GM12878 (cell line): ENCODE data around the gene GANAB. TPM values are rescaled to one million over a fixed set of nuclear protein-coding genes. Genes with fewer than 3 reads are reported as not detected.

ENCODE experiments used
- ATAC-seq: fragments of 200-7000 bp; cut with Tn5 transposase; 3 replicates; pipeline ENCODE4 v1.9.1; 2020; ENCODE audit warnings: mild to moderate bottlenecking, moderate library complexity
- BruUV-seq: library from RNA; stranded (reverse); fragments of 400-500 nt; replicated peaks from 2 replicates; lab custom pipeline; 2021; lab: Mats Ljungman, UMichigan
- CTCF ChIA-PET: fragments of 300-600 bp; sonication (Branson Sonifier 250); formaldehyde crosslinking; extraction: SDS; loops from one replicate; lab custom pipeline; 2021; ENCODE audit warnings: inconsistent platforms; lab: Yijun Ruan, JAX
- POLR2A ChIA-PET: fragments of 350-600 bp; formaldehyde crosslinking; extraction: SDS; loops from one replicate; lab custom pipeline; 2021; ENCODE audit warnings: inconsistent platforms; lab: Charles Lee
- RAD21 ChIA-PET: fragments of 300-600 bp; sonication (Branson Sonifier 250); formaldehyde crosslinking; loops from one replicate; lab custom pipeline; 2023; ENCODE audit warnings: antibody characterized with exemption; ENCODE audit not compliant: unreplicated experiment; lab: Charles Lee
- SMC1A ChIA-PET: fragments of 300-600 bp; sonication (Branson Sonifier 250); formaldehyde crosslinking; loops from one replicate; lab custom pipeline; 2023; ENCODE audit not compliant: unreplicated experiment, uncharacterized antibody; lab: Charles Lee
- DNase-seq: peaks from one replicate; pipeline ENCODE4 v3.0.0-alpha.2; 2011; ENCODE audit warnings: low read depth, low spot score
- FAIRE-seq: peaks from 3 replicates; lab custom pipeline; 2011; peaks lifted over from hg19 to GRCh38; lab: Jason Lieb, UNC
- H2AFZ ChIP-seq: 2 replicates; pipeline ENCODE4 v1.6.0; 2011; ENCODE audit warnings: low read depth, low read length, control low read depth; ENCODE audit not compliant: control insufficient read depth
- H3K27ac ChIP-seq: 2 replicates; pipeline ENCODE4 v1.5.1; 2011; ENCODE audit warnings: control low read depth; ENCODE audit not compliant: control insufficient read depth, insufficient read depth
- H3K27me3 ChIP-seq, 2 experiments: replicated peaks in 1 of 2; 2 replicates each; pipeline versions ENCODE4 v1.6.0 to v1.6.1; 2011; ENCODE audit warnings: low read length in 1 of 2; ENCODE audit not compliant: control insufficient read depth in 2 of 2, insufficient read depth in 2 of 2
- H3K36me3 ChIP-seq, 2 experiments: 2 replicates each; pipeline ENCODE4 v1.5.1; 2011; ENCODE audit warnings: low read length in 1 of 2; ENCODE audit not compliant: control insufficient read depth in 2 of 2, insufficient read depth in 2 of 2
- H3K4me1 ChIP-seq: 2 replicates; pipeline ENCODE4 v1.6.1; 2011; ENCODE audit warnings: mild to moderate bottlenecking, low read length, moderate library complexity, mixed read lengths; ENCODE audit not compliant: control insufficient read depth, insufficient read depth
- H3K4me2 ChIP-seq: 2 replicates; pipeline ENCODE4 v1.6.0; 2011; ENCODE audit warnings: control low read depth; ENCODE audit not compliant: control insufficient read depth, insufficient read depth
- H3K4me3 ChIP-seq: fragments of 200-600 bp; sonication (generic); 2 replicates; pipeline ENCODE4 v1.5.1; 2016
- H3K79me2 ChIP-seq: 2 replicates; pipeline ENCODE4 v1.6.0; 2011; ENCODE audit warnings: low read length; ENCODE audit not compliant: control insufficient read depth, insufficient read depth
- H3K9ac ChIP-seq: 2 replicates; pipeline ENCODE4 v1.8.0; 2011; ENCODE audit warnings: low read length, control low read depth, mixed read lengths; ENCODE audit not compliant: control insufficient read depth, insufficient read depth
- H3K9me3 ChIP-seq: replicated peaks from 3 replicates; pipeline ENCODE4 v1.5.1; 2011; ENCODE audit warnings: mild to moderate bottlenecking, low read length; ENCODE audit not compliant: control insufficient read depth, insufficient read depth
- H4K20me1 ChIP-seq: 2 replicates; pipeline ENCODE4 v1.6.0; 2011; ENCODE audit not compliant: control insufficient read depth, insufficient read depth
- KAT2A ChIP-seq: conservative IDR thresholded peaks from 2 replicates; pipeline ENCODE4 v1.6.1; 2011; ENCODE audit warnings: low read depth, low read length; ENCODE audit not compliant: control insufficient read depth
- NBN ChIP-seq: fragments of 450-650 bp; IDR thresholded peaks from 2 replicates; pipeline ENCODE4 v1.6.1; 2016
- PAX5 ChIP-seq: IDR thresholded peaks from 2 replicates; pipeline ENCODE4 v1.6.1; 2011; ENCODE audit warnings: low read depth, low read length, borderline replicate concordance
- SPI1 ChIP-seq: IDR thresholded peaks from 2 replicates; pipeline ENCODE4 v1.6.1; 2011; ENCODE audit warnings: low read depth, mild to moderate bottlenecking, low read length, moderate library complexity, borderline replicate concordance; ENCODE audit not compliant: insufficient read depth
- WGBS: methylation state at CpG from one replicate; pipeline ENCODE4 v1.1.6; 2016; ENCODE audit warnings: low lambda C conversion rate; ENCODE audit not compliant: insufficient replicate concordance, insufficient coverage; ENCODE audit errors: missing lambda C conversion rate; 5-methylcytosine and 5-hydroxymethylcytosine counted together
- in situ Hi-C: fragments of 300-500 bp; cut with MboI; formaldehyde crosslinking; loops from 9 replicates; pipeline ENCODE4 v1.14.3; 2018; ENCODE audit warnings: mixed read lengths
- intact Hi-C: fragments of 100-400 bp; cut with micrococcal nuclease; formaldehyde crosslinking; loops from one replicate; pipeline ENCODE4 v1.14.2; 2022; ENCODE audit not compliant: unreplicated experiment
- polyA plus RNA-seq, 11 experiments: library from polyadenylated mRNA; depleted of rRNA in 4 of 11; unstranded in 6 of 11; stranded (reverse) in 5 of 11; fragments of >200 nt; fragmentation: Nextera tagmentation in 4 of 11; fragmentation: Illumina TruSeq in 1 of 11; extraction: Ambion mirVana in 4 of 11; extraction: Trizol in 1 of 11; gene quantifications; 1 replicate in 1 of 11; 2 replicates in 10 of 11; pipeline versions ENCODE4 v1.2.1 to v1.2.3, GENCODE V29; 2011 to 2016; ENCODE audit warnings: inconsistent platforms in 2 of 11, missing spikeins in 2 of 11, low read depth in 1 of 11
- total RNA-seq, 4 experiments: library from RNA; depleted of rRNA in 3 of 4; stranded (reverse); fragments of >200 nt in 3 of 4; fragmentation: Illumina TruSeq in 1 of 4; extraction: Trizol in 1 of 4; gene quantifications; 2 replicates each; pipeline versions ENCODE4 v1.2.1 to v1.2.3, GENCODE V29; 2013 to 2021
- TF ChIP-seq, protein P1 (sequence below): fragments of 450-650 bp; formaldehyde crosslinking; IDR thresholded peaks from 2 replicates; pipeline ENCODE4 v1.4.0; 2020; ENCODE audit warnings: mild to moderate bottlenecking, moderate library complexity
- TF ChIP-seq, protein P2 (sequence below): fragments of 150-350 bp; IDR thresholded peaks from 2 replicates; pipeline ENCODE4 v1.6.1; 2014; ENCODE audit warnings: mild to moderate bottlenecking, low read depth, low read length
- TF ChIP-seq, protein P3 (sequence below): fragments of 450-650 bp; conservative IDR thresholded peaks from 2 replicates; pipeline ENCODE4 v1.6.1; 2017; ENCODE audit warnings: mild to moderate bottlenecking, moderate library complexity

GANAB gene
- total and polyA plus RNA-seq, 10 of the 15 experiments (the other 5 are each of a cell fraction or from before 2014, with no cell fraction given), result 4.5 to 175 (median 102) TPM

DNA sequence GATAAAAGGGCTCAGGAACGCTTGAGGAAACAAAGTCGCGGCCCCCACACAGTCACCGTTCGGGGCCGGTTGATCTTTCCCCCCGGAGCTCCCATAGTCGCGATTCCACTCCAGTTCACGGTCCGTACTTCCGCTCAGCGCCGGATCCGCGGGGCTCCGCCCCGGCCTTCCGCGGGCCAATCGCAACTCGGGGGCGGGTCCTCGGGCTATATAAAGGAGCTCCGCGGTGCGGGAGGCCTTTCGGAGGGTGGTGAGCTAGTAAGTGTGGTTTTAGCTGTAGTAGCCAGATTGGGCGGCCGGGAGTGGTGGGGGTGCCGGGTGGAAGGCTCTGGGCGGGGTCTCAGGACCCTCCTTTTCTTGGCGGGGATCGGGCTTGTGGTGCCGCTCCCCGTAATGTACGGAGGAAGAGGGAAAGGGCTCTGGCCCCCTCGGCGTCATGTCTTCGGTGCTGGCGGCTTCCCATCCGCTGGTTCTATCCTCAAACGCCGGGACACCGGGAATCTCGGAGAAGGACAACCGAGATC lies 18.7 kb upstream of the GANAB start, which contains the start of the genes C11orf98 and CSKMT (continued):
- TF ChIP-seq KAT2A, result no peak
- TF ChIP-seq, protein P1, sequence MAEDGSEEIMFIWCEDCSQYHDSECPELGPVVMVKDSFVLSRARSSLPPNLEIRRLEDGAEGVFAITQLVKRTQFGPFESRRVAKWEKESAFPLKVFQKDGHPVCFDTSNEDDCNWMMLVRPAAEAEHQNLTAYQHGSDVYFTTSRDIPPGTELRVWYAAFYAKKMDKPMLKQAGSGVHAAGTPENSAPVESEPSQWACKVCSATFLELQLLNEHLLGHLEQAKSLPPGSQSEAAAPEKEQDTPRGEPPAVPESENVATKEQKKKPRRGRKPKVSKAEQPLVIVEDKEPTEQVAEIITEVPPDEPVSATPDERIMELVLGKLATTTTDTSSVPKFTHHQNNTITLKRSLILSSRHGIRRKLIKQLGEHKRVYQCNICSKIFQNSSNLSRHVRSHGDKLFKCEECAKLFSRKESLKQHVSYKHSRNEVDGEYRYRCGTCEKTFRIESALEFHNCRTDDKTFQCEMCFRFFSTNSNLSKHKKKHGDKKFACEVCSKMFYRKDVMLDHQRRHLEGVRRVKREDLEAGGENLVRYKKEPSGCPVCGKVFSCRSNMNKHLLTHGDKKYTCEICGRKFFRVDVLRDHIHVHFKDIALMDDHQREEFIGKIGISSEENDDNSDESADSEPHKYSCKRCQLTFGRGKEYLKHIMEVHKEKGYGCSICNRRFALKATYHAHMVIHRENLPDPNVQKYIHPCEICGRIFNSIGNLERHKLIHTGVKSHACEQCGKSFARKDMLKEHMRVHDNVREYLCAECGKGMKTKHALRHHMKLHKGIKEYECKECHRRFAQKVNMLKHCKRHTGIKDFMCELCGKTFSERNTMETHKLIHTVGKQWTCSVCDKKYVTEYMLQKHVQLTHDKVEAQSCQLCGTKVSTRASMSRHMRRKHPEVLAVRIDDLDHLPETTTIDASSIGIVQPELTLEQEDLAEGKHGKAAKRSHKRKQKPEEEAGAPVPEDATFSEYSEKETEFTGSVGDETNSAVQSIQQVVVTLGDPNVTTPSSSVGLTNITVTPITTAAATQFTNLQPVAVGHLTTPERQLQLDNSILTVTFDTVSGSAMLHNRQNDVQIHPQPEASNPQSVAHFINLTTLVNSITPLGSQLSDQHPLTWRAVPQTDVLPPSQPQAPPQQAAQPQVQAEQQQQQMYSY (CRISPR knock-in tag), result peak; percentile 70; the same call in 1 of the 2 replicates
- peak; percentile 50; the same call in 1 of the 2 replicates for TF ChIP-seq SPI1

DNA sequence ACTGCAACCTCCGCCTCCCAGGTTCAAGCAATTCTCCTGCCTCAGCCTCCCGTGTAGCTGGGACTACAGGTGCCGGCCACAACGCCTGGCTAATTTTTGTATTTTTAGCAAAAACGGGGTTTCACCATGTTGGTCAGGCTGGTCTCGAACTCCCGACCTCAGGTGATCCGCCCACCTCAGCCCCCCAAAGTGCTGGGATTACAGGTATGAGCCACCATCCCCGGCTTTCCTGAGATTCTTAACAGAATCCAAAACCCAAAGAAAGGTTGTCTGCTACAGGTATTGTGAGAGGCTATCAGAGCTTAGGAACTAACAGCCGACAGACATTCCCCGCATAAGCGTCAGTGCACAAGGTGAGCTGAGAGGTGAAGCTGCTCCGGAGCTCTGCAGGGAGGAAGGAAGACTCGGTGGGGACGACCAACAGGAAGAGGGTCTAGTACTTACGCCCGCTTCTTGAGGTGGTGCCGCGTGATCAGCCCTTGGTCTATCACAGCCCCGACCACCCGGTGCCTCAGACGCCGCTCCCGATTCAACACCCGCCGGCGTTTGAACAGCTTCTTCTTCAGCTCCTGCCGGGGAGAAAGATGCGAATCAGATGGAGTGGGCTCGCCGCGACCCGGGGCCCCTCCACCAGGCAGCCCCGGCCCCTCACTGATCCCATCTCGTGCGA lies 18.1 kb upstream of the GANAB start:
- DNase-seq (no peak), FAIRE-seq (peak; percentile 54), ATAC-seq (peak; percentile 67)
- ChIA-PET CTCF (interaction anchor here (0.6 to 2.1 kb wide), 19 partner anchors 9 to 773 kb away, joined by 3 to 11 read pairs (median 4); partner anchors contain the start of genes B3GAT3, GANAB, HNRNPUL2 and INTS5), SMC1A (interaction anchor here (0.6 to 3.4 kb wide), 25 partner anchors 8 to 197 kb away, joined by 3 to 41 read pairs (median 4); partner anchors contain the start of genes B3GAT3, GANAB, HNRNPUL2 and INTS5), RAD21 (interaction anchor here (0.8 to 2.7 kb wide), 31 partner anchors 9 to 240 kb away, joined by 3 to 26 read pairs (median 5); partner anchors contain the start of genes B3GAT3, EEF1G, GANAB and HNRNPUL2), POLR2A (interaction anchor here (0.6 to 16.2 kb wide), 35 partner anchors 13 to 541 kb away, joined by 3 to 295 read pairs (median 5); partner anchors contain the start of genes B3GAT3, EEF1G, GANAB and HNRNPUL2)
- Histone ChIP-seq H3K36me3 (peaks cover 5 to 12% of the 10 kb centered on the region in 2 experiments), H2AFZ (peak overlapping the region; percentile 91), H3K9me3 (no peaks in the 10 kb centered on the region), H3K4me3 (peak overlapping the region; percentile 95), H3K79me2 (peaks cover 46% of the 10 kb centered on the region), H3K9ac (peak overlapping the region; percentile 96), H4K20me1 (no peaks in the 10 kb centered on the region), H3K27ac (peak overlapping the region; percentile 95), H3K4me1 (peaks cover 7% of the 10 kb centered on the region), H3K4me2 (peak overlapping the region; percentile 71), H3K27me3 (no peaks in the 10 kb centered on the region)
- intact Hi-C loops, result loop anchor here (1.0 kb wide), 1 partner anchor 11 kb away; the partner anchor contains the start of gene INTS5
- under 1% methylated on average over 36 of the region's 36 CpGs for WGBS
- TSS peak; percentile 77 for BruUV-seq
- in situ Hi-C loops, result no loop called here
- TF ChIP-seq, protein P2, sequence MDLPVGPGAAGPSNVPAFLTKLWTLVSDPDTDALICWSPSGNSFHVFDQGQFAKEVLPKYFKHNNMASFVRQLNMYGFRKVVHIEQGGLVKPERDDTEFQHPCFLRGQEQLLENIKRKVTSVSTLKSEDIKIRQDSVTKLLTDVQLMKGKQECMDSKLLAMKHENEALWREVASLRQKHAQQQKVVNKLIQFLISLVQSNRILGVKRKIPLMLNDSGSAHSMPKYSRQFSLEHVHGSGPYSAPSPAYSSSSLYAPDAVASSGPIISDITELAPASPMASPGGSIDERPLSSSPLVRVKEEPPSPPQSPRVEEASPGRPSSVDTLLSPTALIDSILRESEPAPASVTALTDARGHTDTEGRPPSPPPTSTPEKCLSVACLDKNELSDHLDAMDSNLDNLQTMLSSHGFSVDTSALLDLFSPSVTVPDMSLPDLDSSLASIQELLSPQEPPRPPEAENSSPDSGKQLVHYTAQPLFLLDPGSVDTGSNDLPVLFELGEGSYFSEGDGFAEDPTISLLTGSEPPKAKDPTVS, result no peak
- no peak for TF ChIP-seq NBN
- TF ChIP-seq PAX5, result no peak
- TF ChIP-seq, protein P3, sequence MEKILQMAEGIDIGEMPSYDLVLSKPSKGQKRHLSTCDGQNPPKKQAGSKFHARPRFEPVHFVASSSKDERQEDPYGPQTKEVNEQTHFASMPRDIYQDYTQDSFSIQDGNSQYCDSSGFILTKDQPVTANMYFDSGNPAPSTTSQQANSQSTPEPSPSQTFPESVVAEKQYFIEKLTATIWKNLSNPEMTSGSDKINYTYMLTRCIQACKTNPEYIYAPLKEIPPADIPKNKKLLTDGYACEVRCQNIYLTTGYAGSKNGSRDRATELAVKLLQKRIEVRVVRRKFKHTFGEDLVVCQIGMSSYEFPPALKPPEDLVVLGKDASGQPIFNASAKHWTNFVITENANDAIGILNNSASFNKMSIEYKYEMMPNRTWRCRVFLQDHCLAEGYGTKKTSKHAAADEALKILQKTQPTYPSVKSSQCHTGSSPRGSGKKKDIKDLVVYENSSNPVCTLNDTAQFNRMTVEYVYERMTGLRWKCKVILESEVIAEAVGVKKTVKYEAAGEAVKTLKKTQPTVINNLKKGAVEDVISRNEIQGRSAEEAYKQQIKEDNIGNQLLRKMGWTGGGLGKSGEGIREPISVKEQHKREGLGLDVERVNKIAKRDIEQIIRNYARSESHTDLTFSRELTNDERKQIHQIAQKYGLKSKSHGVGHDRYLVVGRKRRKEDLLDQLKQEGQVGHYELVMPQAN, result peak; percentile 72; the same call in 1 of the 2 replicates
